ENCODE data around the gene INTS15.
"Not testable (repeated sequence)": the region's sequence is repeated elsewhere in the genome, so short reads cannot be mapped to it uniquely, and the experiment has no call there.

Gene INTS15

DNA sequence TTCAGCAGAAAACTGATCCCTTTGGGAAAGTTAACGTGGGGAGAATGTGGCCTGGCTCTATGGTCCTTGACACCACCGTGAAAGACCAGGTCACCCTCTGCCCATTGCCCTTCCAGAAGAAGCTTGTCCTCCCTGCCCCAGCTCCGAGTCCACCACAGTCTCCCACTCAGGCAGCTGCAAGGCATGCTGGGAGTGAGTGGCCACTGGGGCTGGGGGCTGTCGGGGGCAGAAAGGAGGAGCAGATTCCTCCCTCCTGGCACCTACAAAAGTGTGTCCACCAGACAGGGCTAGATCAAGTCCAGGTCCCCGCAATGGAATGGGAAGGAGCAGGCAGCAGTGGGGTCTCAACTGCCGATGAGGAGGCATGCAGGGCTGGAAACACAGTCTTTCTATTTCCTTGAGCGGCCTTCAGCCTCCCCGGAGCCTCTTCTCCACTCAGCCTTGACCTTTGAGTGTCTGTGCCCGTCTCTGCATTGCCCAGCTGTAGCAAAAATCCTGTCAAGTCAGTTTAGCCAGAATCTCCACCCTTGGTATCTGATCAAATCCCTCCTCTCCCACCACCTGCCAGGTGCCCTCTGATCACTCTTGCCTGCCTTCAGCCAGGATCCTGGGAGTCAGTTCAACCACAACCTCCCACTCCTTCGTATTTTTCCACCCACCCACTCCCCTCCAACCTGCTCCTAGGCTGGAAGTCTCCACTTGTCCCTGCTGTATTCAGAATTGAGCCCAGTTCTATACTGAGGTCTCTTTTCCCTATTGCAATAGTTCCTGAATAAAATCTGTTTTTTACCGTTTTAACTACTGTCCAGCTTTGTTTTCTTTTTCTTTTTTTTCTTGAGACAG lies 40.4 kb downstream of the INTS15 start:
- no peak for DNase-seq (ENCODE audit: low read depth)
- TF ChIP-seq, protein P1, sequence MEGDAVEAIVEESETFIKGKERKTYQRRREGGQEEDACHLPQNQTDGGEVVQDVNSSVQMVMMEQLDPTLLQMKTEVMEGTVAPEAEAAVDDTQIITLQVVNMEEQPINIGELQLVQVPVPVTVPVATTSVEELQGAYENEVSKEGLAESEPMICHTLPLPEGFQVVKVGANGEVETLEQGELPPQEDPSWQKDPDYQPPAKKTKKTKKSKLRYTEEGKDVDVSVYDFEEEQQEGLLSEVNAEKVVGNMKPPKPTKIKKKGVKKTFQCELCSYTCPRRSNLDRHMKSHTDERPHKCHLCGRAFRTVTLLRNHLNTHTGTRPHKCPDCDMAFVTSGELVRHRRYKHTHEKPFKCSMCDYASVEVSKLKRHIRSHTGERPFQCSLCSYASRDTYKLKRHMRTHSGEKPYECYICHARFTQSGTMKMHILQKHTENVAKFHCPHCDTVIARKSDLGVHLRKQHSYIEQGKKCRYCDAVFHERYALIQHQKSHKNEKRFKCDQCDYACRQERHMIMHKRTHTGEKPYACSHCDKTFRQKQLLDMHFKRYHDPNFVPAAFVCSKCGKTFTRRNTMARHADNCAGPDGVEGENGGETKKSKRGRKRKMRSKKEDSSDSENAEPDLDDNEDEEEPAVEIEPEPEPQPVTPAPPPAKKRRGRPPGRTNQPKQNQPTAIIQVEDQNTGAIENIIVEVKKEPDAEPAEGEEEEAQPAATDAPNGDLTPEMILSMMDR (IDR thresholded peaks at IDR 0.05; ENCODE audit: insufficient read depth, low read depth, low read length, missing control alignments) = no peak
- no peak overlapping the region for H3K4me3 ChIP-seq (ENCODE audit: low read length)

DNA sequence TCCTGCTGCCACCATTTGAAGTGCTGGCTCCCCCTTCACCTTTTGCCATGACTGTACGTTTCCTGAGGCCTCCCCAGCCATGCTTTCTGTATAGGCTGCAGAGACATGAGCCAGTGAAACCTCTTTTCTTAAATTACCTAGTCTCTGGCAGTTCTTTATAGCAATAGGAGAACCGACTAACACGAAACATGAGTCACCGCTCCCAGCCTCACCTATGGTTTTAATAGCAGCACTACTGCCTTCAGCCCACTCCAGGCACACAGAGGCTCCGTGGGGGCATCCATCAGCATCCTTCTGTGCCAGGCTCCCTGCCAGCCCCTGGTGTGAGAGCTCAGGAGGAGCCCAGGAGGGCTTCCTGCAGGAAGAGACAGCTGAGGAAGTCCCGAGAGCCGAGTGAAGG lies 41.8 kb downstream of the INTS15 start:
- peak; percentile 45 for DNase-seq (ENCODE audit: low read depth)
- TF ChIP-seq, protein P1 (IDR thresholded peaks at IDR 0.05; ENCODE audit: insufficient read depth, low read depth, low read length, missing control alignments) = no peak
- no peak overlapping the region for H3K4me3 ChIP-seq (ENCODE audit: low read length)

DNA sequence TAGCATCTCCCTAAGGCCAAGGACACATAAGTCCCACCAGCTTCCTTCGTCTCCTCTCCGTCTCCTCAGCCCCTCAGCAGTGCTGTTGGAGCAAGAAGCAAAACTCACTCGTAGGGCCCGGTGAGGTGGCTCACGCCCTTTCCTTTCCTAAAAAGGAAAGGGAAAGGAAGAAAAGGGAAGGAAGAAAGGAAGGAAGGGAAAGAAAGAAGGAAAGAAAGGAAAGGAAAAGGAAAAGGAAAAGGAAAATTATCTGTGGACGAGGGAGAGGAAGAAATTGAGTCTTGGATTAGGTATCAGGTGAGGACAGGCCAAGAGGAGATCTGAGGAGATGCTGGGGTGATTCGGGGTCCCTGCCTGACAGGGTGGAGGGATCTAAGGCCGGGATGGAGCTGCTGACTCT lies 44.2 kb downstream of the INTS15 start:
- TF ChIP-seq, protein P1 (IDR thresholded peaks at IDR 0.05; ENCODE audit: insufficient read depth, low read depth, low read length, missing control alignments) = no peak
- no peak overlapping the region for H3K4me3 ChIP-seq (ENCODE audit: low read length)
- no peak for DNase-seq (ENCODE audit: low read depth)

DNA sequence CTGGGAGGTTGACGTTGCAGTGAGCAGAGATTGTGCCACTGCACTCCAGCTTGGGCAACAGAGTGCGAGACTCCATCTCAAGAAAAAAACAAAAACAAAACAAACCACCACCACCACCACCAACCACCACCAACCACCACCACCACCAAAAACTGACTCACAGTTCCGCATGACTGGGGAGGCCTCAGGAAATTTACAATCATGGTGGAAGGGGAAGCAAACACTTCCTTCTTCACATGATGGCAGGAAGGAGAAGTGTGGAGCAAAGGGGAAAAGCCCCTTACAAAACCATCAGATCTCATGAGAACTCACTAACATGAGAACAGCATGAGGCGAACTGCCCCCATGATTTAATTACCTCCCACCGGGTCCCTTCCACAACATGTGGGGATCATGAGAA lies 45.1 kb downstream of the INTS15 start:
- not testable (repeated sequence) for H3K4me3 ChIP-seq (ENCODE audit: low read length); DNase-seq (ENCODE audit: low read depth)

DNA sequence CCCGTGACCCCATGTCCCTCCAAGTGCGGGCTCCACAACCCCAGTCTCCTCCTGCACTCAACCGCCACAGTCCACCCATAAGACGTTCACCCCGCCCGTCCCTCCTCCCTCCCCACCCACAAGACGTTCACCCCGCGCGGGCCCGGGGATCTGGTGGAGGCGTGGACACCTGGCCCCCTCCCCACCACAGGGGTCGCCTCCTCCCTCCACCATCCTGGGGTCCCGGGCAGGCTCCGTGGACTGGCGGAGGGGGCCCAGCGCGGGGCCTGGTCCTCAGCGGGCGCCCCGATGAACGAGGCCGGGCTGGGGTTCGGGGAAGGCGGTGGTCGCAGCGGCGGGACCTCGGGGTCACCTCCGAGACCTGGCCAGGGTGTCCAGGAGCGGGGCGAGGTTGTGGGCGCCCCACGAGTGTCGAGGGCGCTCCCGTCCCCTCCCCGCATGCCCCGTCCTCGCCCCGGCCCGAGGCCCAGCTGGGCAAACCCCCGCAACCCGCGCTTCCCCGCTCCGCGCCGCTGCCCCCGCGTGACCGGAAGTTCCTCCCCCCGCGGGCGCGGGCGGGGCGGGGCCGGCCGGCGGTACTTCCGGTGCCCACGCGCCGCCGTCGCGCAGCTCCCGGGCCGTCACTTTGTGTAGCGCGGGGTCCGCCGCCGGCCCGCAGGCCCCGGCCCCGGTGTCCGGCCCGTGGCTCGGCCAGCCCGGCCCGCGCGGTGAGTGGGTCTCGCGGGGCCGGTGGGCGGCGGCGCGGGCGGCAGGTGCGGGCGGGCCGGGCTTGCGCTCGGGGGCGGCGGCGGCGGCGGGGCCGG lies 47.1 kb downstream of the INTS15 start, which contains the start of gene ZNF316:
Gene ZNF316, plus strand, starts transcription at position 578 of the 803 bp plus-strand sequence. CDS start 5,092 bp downstream, outside the sequence.
- peak; percentile 47 for DNase-seq (ENCODE audit: low read depth)
- TF ChIP-seq, protein P1 (IDR thresholded peaks at IDR 0.05; ENCODE audit: insufficient read depth, low read depth, low read length, missing control alignments) = no peak

DNA sequence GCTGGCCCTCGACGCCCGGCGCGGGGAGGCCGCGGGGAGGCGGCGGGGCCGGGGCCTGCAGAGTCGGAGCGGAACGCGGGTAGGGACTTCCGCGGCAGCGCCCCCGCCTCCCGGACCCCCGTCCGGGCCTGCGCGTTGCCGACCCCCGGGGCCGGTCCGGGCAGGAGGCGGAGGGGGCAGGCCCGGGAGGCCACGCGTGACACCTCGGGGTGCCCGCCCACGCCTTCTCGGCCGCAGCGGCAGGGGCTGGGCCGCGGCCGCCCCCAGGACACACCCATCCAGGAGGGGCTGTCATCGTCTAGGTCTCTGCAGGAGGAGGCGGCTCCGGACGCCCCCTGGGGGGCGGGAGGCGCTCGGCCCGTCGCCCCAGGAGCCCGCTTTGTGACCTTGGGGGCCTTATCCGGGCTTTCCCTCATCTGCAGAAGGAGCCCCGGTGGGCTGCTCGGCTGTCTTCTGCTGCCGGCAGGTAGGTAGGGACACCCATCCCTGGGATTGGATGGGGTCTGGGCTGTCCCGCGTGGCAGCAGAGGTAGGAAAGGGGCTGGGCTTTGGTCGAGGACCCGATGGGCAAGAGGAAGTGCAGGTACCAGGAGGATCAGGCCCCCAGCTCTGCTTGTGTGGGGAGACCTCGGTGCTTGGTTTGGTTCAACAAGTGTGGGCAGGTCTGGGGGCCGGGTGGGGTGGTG lies 47.9 kb downstream of the INTS15 start:
- peak overlapping the region; percentile 66 for H3K4me3 ChIP-seq (ENCODE audit: low read length)
- peak; percentile 17 for DNase-seq (ENCODE audit: low read depth)
- TF ChIP-seq, protein P1 (IDR thresholded peaks at IDR 0.05; ENCODE audit: insufficient read depth, low read depth, low read length, missing control alignments) = no peak

More for the DNA sequence above, 47.1 kb downstream of the INTS15 start, which contains the start of gene ZNF316:
- peak within 1 kb of the TSS; percentile 66 for H3K4me3 ChIP-seq (ENCODE audit: low read length)

DNA sequence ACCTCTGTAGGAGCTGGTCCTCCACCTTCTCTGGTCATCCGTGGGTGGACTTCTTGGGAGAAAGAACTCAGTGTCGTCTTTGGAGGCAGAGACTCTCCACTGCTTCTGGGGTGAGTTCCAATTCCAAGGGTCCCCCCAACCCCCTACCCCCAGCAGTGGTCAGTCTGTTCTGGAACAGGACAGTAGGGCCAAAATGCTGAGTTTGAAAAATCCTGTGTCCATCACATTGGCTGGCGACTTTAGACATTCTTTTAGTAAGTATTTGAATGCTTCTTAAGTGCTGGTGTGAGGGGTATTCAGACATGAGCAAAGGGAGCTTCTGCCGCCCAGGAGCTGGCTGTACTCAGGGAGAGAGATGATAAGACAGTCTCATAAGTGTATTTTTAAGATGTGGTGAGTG lies 49.2 kb downstream of the INTS15 start:
- DNase-seq (ENCODE audit: low read depth) = no peak
- TF ChIP-seq, protein P1 (IDR thresholded peaks at IDR 0.05; ENCODE audit: insufficient read depth, low read depth, low read length, missing control alignments) = no peak
- H3K4me3 ChIP-seq (ENCODE audit: low read length) = no peak overlapping the region

Data from epithelial cell of esophagus (primary cell).